GM12878 (cell line): ENCODE measurements around the gene ZNRF3. TPM values are rescaled to one million over a fixed set of nuclear protein-coding genes. Genes with fewer than 3 reads are reported as not detected.
A peak's percentile ranks its signal among the peaks of the same experiment; 100 is the strongest.

ENCODE experiments used
- ATAC-seq: fragments of 200-7000 bp; cut with Tn5 transposase; 3 replicates; pipeline ENCODE4 v1.9.1; 2020; ENCODE audit warnings: mild to moderate bottlenecking, moderate library complexity
- BruUV-seq: library from RNA; stranded (reverse); fragments of 400-500 nt; replicated peaks from 2 replicates; lab custom pipeline; 2021; lab: Mats Ljungman, UMichigan
- CTCF ChIA-PET: fragments of 300-600 bp; sonication (Branson Sonifier 250); formaldehyde crosslinking; extraction: SDS; loops from one replicate; lab custom pipeline; 2021; ENCODE audit warnings: inconsistent platforms; lab: Yijun Ruan, JAX
- POLR2A ChIA-PET: fragments of 350-600 bp; formaldehyde crosslinking; extraction: SDS; loops from one replicate; lab custom pipeline; 2021; ENCODE audit warnings: inconsistent platforms; lab: Charles Lee
- RAD21 ChIA-PET: fragments of 300-600 bp; sonication (Branson Sonifier 250); formaldehyde crosslinking; loops from one replicate; lab custom pipeline; 2023; ENCODE audit warnings: antibody characterized with exemption; ENCODE audit not compliant: unreplicated experiment; lab: Charles Lee
- SMC1A ChIA-PET: fragments of 300-600 bp; sonication (Branson Sonifier 250); formaldehyde crosslinking; loops from one replicate; lab custom pipeline; 2023; ENCODE audit not compliant: unreplicated experiment, uncharacterized antibody; lab: Charles Lee
- DNase-seq: peaks from one replicate; pipeline ENCODE4 v3.0.0-alpha.2; 2011; ENCODE audit warnings: low read depth, low spot score
- FAIRE-seq: peaks from 3 replicates; lab custom pipeline; 2011; peaks lifted over from hg19 to GRCh38; lab: Jason Lieb, UNC
- H2AFZ ChIP-seq: 2 replicates; pipeline ENCODE4 v1.6.0; 2011; ENCODE audit warnings: low read depth, low read length, control low read depth; ENCODE audit not compliant: control insufficient read depth
- H3K27ac ChIP-seq: 2 replicates; pipeline ENCODE4 v1.5.1; 2011; ENCODE audit warnings: control low read depth; ENCODE audit not compliant: control insufficient read depth, insufficient read depth
- H3K27me3 ChIP-seq, 2 experiments: replicated peaks in 1 of 2; 2 replicates each; pipeline versions ENCODE4 v1.6.0 to v1.6.1; 2011; ENCODE audit warnings: low read length in 1 of 2; ENCODE audit not compliant: control insufficient read depth in 2 of 2, insufficient read depth in 2 of 2
- H3K36me3 ChIP-seq, 2 experiments: 2 replicates each; pipeline ENCODE4 v1.5.1; 2011; ENCODE audit warnings: low read length in 1 of 2; ENCODE audit not compliant: control insufficient read depth in 2 of 2, insufficient read depth in 2 of 2
- H3K4me1 ChIP-seq: 2 replicates; pipeline ENCODE4 v1.6.1; 2011; ENCODE audit warnings: mild to moderate bottlenecking, low read length, moderate library complexity, mixed read lengths; ENCODE audit not compliant: control insufficient read depth, insufficient read depth
- H3K4me2 ChIP-seq: 2 replicates; pipeline ENCODE4 v1.6.0; 2011; ENCODE audit warnings: control low read depth; ENCODE audit not compliant: control insufficient read depth, insufficient read depth
- H3K4me3 ChIP-seq: fragments of 200-600 bp; sonication (generic); 2 replicates; pipeline ENCODE4 v1.5.1; 2016
- H3K79me2 ChIP-seq: 2 replicates; pipeline ENCODE4 v1.6.0; 2011; ENCODE audit warnings: low read length; ENCODE audit not compliant: control insufficient read depth, insufficient read depth
- H3K9ac ChIP-seq: 2 replicates; pipeline ENCODE4 v1.8.0; 2011; ENCODE audit warnings: low read length, control low read depth, mixed read lengths; ENCODE audit not compliant: control insufficient read depth, insufficient read depth
- H3K9me3 ChIP-seq: replicated peaks from 3 replicates; pipeline ENCODE4 v1.5.1; 2011; ENCODE audit warnings: mild to moderate bottlenecking, low read length; ENCODE audit not compliant: control insufficient read depth, insufficient read depth
- H4K20me1 ChIP-seq: 2 replicates; pipeline ENCODE4 v1.6.0; 2011; ENCODE audit not compliant: control insufficient read depth, insufficient read depth
- BHLHE40 ChIP-seq, 2 experiments: fragments of 450-650 bp in 1 of 2; IDR thresholded peaks; 2 replicates each; pipeline ENCODE4 v1.6.1; 2011 to 2017; ENCODE audit warnings: low read depth in 2 of 2, borderline replicate concordance in 1 of 2, improper control_type of control experiment in 1 of 2, low read length in 1 of 2, mild to moderate bottlenecking in 1 of 2
- GATAD2B ChIP-seq: fragments of 450-650 bp; conservative IDR thresholded peaks from 2 replicates; pipeline ENCODE4 v1.6.1; 2017; ENCODE audit warnings: low read depth, mild to moderate bottlenecking, moderate library complexity
- HDAC2 ChIP-seq: fragments of 200-600 bp; sonication (generic); IDR thresholded peaks from 2 replicates; pipeline ENCODE4 v1.6.1; 2017
- HDGF ChIP-seq: fragments of 450-650 bp; IDR thresholded peaks from 2 replicates; pipeline ENCODE4 v1.6.1; 2016; ENCODE audit warnings: antibody characterized with exemption
- IKZF1 ChIP-seq: fragments of 450-650 bp; conservative IDR thresholded peaks from 2 replicates; pipeline ENCODE4 v1.6.1; 2017; ENCODE audit warnings: antibody characterized with exemption, mild to moderate bottlenecking
- MEF2A ChIP-seq: IDR thresholded peaks from 2 replicates; pipeline ENCODE4 v1.6.1; 2011; ENCODE audit warnings: low read depth, mild to moderate bottlenecking, low read length, moderate library complexity; ENCODE audit not compliant: insufficient read depth
- MTA2 ChIP-seq: fragments of 450-650 bp; IDR thresholded peaks from 2 replicates; pipeline ENCODE4 v1.6.1; 2016; ENCODE audit warnings: low read depth, mild to moderate bottlenecking, moderate library complexity
- NFYB ChIP-seq: IDR thresholded peaks from 2 replicates; pipeline ENCODE4 v1.6.1; 2011; ENCODE audit warnings: low read depth, mild to moderate bottlenecking, low read length, improper control_type of control experiment, moderate library complexity; ENCODE audit not compliant: insufficient read depth
- RUNX3 ChIP-seq: IDR thresholded peaks from 2 replicates; pipeline ENCODE4 v1.6.1; 2012; ENCODE audit warnings: low read length, inconsistent platforms
- SMAD1 ChIP-seq: fragments of 450-650 bp; IDR thresholded peaks from 2 replicates; pipeline ENCODE4 v1.6.1; 2018; ENCODE audit warnings: mild to moderate bottlenecking, low read depth; ENCODE audit not compliant: partially characterized antibody
- SRF ChIP-seq, 2 experiments: IDR thresholded peaks; 2 replicates each; pipeline ENCODE4 v1.6.1; 2011; ENCODE audit warnings: low read depth in 2 of 2, low read length in 2 of 2, mild to moderate bottlenecking in 1 of 2, moderate library complexity in 1 of 2
- TAF1 ChIP-seq: IDR thresholded peaks from 2 replicates; pipeline ENCODE4 v1.6.1; 2011; ENCODE audit warnings: mild to moderate bottlenecking, low read depth, low read length, borderline replicate concordance
- ZNF622 ChIP-seq: fragments of 450-650 bp; IDR thresholded peaks from 2 replicates; pipeline ENCODE4 v1.6.1; 2017; ENCODE audit warnings: mild to moderate bottlenecking, inconsistent platforms
- WGBS: methylation state at CpG from one replicate; pipeline ENCODE4 v1.1.6; 2016; ENCODE audit warnings: low lambda C conversion rate; ENCODE audit not compliant: insufficient replicate concordance, insufficient coverage; ENCODE audit errors: missing lambda C conversion rate; 5-methylcytosine and 5-hydroxymethylcytosine counted together
- in situ Hi-C: fragments of 300-500 bp; cut with MboI; formaldehyde crosslinking; loops from 9 replicates; pipeline ENCODE4 v1.14.3; 2018; ENCODE audit warnings: mixed read lengths
- intact Hi-C: fragments of 100-400 bp; cut with micrococcal nuclease; formaldehyde crosslinking; loops from one replicate; pipeline ENCODE4 v1.14.2; 2022; ENCODE audit not compliant: unreplicated experiment
- polyA plus RNA-seq, 11 experiments: library from polyadenylated mRNA; depleted of rRNA in 4 of 11; unstranded in 6 of 11; stranded (reverse) in 5 of 11; fragments of >200 nt; fragmentation: Nextera tagmentation in 4 of 11; fragmentation: Illumina TruSeq in 1 of 11; extraction: Ambion mirVana in 4 of 11; extraction: Trizol in 1 of 11; gene quantifications; 1 replicate in 1 of 11; 2 replicates in 10 of 11; pipeline versions ENCODE4 v1.2.1 to v1.2.3, GENCODE V29; 2011 to 2016; ENCODE audit warnings: inconsistent platforms in 2 of 11, missing spikeins in 2 of 11, low read depth in 1 of 11
- total RNA-seq, 4 experiments: library from RNA; depleted of rRNA in 3 of 4; stranded (reverse); fragments of >200 nt in 3 of 4; fragmentation: Illumina TruSeq in 1 of 4; extraction: Trizol in 1 of 4; gene quantifications; 2 replicates each; pipeline versions ENCODE4 v1.2.1 to v1.2.3, GENCODE V29; 2013 to 2021
- TF ChIP-seq, protein P1 (sequence below): IDR thresholded peaks from 2 replicates; pipeline ENCODE4 v1.6.1; 2012; ENCODE audit warnings: low read depth, low read length, improper control_type of control experiment
- TF ChIP-seq, protein P2 (sequence below): fragments of 150-350 bp; IDR thresholded peaks from 2 replicates; pipeline ENCODE4 v1.6.1; 2016; ENCODE audit warnings: low read depth, low read length

The ZNRF3 gene
- total and polyA plus RNA-seq, 10 of the 15 experiments (the other 5 are each of a cell fraction or from before 2014, with no cell fraction given) = 0.05 to 2.4 (median 0.46) TPM

DNA sequence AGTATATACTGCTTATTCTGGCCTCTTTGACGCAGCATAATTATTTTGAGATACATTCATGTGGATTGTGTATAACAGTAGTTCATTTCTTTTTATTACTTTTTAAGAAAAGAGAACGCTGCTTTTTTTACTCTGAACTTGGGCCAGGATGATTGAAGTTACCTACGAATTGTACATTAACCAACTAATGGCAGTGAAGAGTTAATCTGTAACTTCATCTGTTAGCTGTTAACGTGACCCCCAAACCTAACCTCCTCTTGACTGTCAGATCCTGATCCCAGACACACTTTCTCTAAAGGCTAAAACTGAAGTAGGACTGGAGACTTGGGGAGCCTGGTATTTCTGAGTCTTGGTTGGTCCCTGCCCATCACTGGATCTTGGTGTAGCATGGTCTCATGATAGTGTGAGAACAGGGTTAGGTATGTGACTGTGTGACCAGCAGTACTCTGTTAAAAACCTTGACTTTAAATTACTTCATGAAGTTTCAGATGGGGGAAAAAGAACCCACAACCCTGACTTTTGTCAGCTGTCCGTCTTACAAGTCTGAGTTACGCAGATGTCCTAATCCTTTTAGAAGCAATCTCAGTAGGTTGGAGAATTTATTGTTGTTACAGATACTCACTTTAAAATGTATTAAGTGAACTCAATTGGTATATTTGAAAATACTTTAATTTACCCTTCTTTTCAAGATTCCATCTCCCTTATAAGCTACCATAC lies 138.9 kb downstream of the ZNRF3 start:
- no peaks in the 10 kb centered on the region; the same call in 1 of the 2 replicates for H4K20me1 ChIP-seq
- H2AFZ ChIP-seq = no peak overlapping the region
- H3K4me1 ChIP-seq = no peaks in the 10 kb centered on the region
- H3K27me3 ChIP-seq = no peaks in the 10 kb centered on the region
- H3K4me2 ChIP-seq = no peak overlapping the region
- H3K9ac ChIP-seq = no peak overlapping the region
- CTCF ChIA-PET = interaction anchor here (0.7 kb wide), 1 partner anchor 19 kb away, joined by 3 read pairs; no protein-coding TSS in a partner anchor
- no peak overlapping the region for H3K27ac ChIP-seq
- RAD21 ChIA-PET = interaction anchor here (0.8 to 1.1 kb wide), 4 partner anchors 9 to 101 kb away, joined by 3 read pairs; no protein-coding TSS in a partner anchor
- ATAC-seq = peak; percentile 77
- no peaks in the 10 kb centered on the region; the same call in 2 of the 3 replicates for H3K9me3 ChIP-seq
- BruUV-seq = no TSS peak
- WGBS = 53% methylated on average over 6 of the region's 6 CpGs
- H3K79me2 ChIP-seq = no peaks in the 10 kb centered on the region
- H3K36me3 ChIP-seq = no peaks in the 10 kb centered on the region
- intact Hi-C loops = no loop called here
- SMC1A ChIA-PET = interaction anchor here (0.6 to 1.2 kb wide), 2 partner anchors 17 to 18 kb away, joined by 3 read pairs; no protein-coding TSS in a partner anchor
- no peak overlapping the region for H3K4me3 ChIP-seq
- in situ Hi-C loops = no loop called here
- POLR2A ChIA-PET = interaction anchor here (1.3 kb wide), 1 partner anchor 101 kb away, joined by 4 read pairs; no protein-coding TSS in a partner anchor
- DNase-seq = peak; percentile 39
- FAIRE-seq = no peak
- TF ChIP-seq IKZF1 (peak; percentile 21; the same call in 1 of the 2 replicates), MEF2A (no peak), HDAC2 (no peak), ZNF622 (no peak), TAF1 (no peak), NFYB (no peak), RUNX3 (no peak), GATAD2B (no peak), MTA2 (0 out of 2 replicates have a peak, but pooled peaks have one; percentile 20), BHLHE40 (IDR thresholded peaks at IDR 0.05; ENCODE audit: borderline replicate concordance in 1 of 2, low read depth in 2 of 2, low read length in 1 of 2) (peak in 1 of 2 experiments; percentile 19; a peak in 1 of 4 replicates), HDGF (0 out of 2 replicates have a peak, but pooled peaks have one; percentile 0), SRF (IDR thresholded peaks at IDR 0.05; ENCODE audit: low read depth in 2 of 2, low read length in 2 of 2) (no peak), SMAD1 (no peak)
- TF ChIP-seq, protein P1, sequence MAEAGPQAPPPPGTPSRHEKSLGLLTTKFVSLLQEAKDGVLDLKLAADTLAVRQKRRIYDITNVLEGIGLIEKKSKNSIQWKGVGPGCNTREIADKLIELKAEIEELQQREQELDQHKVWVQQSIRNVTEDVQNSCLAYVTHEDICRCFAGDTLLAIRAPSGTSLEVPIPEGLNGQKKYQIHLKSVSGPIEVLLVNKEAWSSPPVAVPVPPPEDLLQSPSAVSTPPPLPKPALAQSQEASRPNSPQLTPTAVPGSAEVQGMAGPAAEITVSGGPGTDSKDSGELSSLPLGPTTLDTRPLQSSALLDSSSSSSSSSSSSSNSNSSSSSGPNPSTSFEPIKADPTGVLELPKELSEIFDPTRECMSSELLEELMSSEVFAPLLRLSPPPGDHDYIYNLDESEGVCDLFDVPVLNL = no peak
- TF ChIP-seq, protein P2, sequence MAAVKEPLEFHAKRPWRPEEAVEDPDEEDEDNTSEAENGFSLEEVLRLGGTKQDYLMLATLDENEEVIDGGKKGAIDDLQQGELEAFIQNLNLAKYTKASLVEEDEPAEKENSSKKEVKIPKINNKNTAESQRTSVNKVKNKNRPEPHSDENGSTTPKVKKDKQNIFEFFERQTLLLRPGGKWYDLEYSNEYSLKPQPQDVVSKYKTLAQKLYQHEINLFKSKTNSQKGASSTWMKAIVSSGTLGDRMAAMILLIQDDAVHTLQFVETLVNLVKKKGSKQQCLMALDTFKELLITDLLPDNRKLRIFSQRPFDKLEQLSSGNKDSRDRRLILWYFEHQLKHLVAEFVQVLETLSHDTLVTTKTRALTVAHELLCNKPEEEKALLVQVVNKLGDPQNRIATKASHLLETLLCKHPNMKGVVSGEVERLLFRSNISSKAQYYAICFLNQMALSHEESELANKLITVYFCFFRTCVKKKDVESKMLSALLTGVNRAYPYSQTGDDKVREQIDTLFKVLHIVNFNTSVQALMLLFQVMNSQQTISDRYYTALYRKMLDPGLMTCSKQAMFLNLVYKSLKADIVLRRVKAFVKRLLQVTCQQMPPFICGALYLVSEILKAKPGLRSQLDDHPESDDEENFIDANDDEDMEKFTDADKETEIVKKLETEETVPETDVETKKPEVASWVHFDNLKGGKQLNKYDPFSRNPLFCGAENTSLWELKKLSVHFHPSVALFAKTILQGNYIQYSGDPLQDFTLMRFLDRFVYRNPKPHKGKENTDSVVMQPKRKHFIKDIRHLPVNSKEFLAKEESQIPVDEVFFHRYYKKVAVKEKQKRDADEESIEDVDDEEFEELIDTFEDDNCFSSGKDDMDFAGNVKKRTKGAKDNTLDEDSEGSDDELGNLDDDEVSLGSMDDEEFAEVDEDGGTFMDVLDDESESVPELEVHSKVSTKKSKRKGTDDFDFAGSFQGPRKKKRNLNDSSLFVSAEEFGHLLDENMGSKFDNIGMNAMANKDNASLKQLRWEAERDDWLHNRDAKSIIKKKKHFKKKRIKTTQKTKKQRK = no peak
